Fibroblast of lung (primary cell): Measurements from ENCODE around the gene PYURF. TPM values are rescaled to one million over a fixed set of nuclear protein-coding genes. Genes with fewer than 3 reads are reported as not detected.

Experiments
- DNase-seq, 2 donors: peaks; one replicate each; pipeline versions ENCODE4 v3.0.0 to v3.0.0-alpha.2; 2010; ENCODE audit warnings: low read depth in 2 of 2
- H2AFZ ChIP-seq: 2 replicates; pipeline ENCODE4 v1.5.1; 2012; ENCODE audit warnings: low read length, control low read depth, inconsistent platforms
- H3K27ac ChIP-seq: 2 replicates; pipeline ENCODE4 v1.5.1; 2011; ENCODE audit warnings: low read length, control low read depth; ENCODE audit not compliant: insufficient read depth
- H3K27me3 ChIP-seq: 2 replicates; pipeline ENCODE4 v1.5.1; 2011; ENCODE audit warnings: mild to moderate bottlenecking, low read length; ENCODE audit not compliant: control insufficient read depth, insufficient read depth
- H3K36me3 ChIP-seq: 2 replicates; pipeline ENCODE4 v1.5.1; 2011; ENCODE audit warnings: low read length; ENCODE audit not compliant: control insufficient read depth, insufficient read depth
- H3K4me1 ChIP-seq: 2 replicates; pipeline ENCODE4 v1.5.1; 2011; ENCODE audit warnings: low read length; ENCODE audit not compliant: control insufficient read depth, insufficient read depth; ENCODE audit errors: extremely low read depth
- H3K4me2 ChIP-seq: 2 replicates; pipeline ENCODE4 v1.5.1; 2011; ENCODE audit warnings: low read length, control low read depth; ENCODE audit not compliant: insufficient read depth; ENCODE audit errors: extremely low read depth
- H3K4me3 ChIP-seq, 4 experiments: fragments of 200-600 bp in 1 of 4; sonication (generic) in 1 of 4; replicated peaks in 1 of 4; 2 replicates each; pipeline ENCODE4 v1.5.1; 2011 to 2016; ENCODE audit warnings: low read length in 4 of 4, low read depth in 3 of 4, mild to moderate bottlenecking in 3 of 4, control low read depth in 2 of 4, inconsistent platforms in 1 of 4, mixed read lengths in 1 of 4; ENCODE audit not compliant: insufficient read depth in 1 of 4; ENCODE audit errors: control extremely low read depth in 1 of 4
- H3K79me2 ChIP-seq: 2 replicates; pipeline ENCODE4 v1.5.1; 2012; ENCODE audit warnings: mild to moderate bottlenecking, low read length, inconsistent platforms; ENCODE audit not compliant: control insufficient read depth, insufficient read depth
- H3K9ac ChIP-seq: 2 replicates; pipeline ENCODE4 v1.5.1; 2011; ENCODE audit warnings: mild to moderate bottlenecking, low read length, control low read depth; ENCODE audit not compliant: insufficient read depth
- H3K9me3 ChIP-seq: 2 replicates; pipeline ENCODE4 v1.5.1; 2012; ENCODE audit warnings: low read depth, low read length; ENCODE audit not compliant: control insufficient read depth, insufficient read depth
- H4K20me1 ChIP-seq: 2 replicates; pipeline ENCODE4 v1.5.1; 2011; ENCODE audit warnings: low read length; ENCODE audit not compliant: control insufficient read depth, insufficient read depth; ENCODE audit errors: extremely low read depth
- CTCF ChIP-seq, 2 donors: IDR thresholded peaks in 1 of 2; conservative IDR thresholded peaks in 1 of 2; 1 replicate in 1 of 2; 2 replicates in 1 of 2; pipeline ENCODE4 v1.5.1; 2011 to 2012; ENCODE audit warnings: low read length in 2 of 2, control low read depth in 1 of 2, inconsistent platforms in 1 of 2, low read depth in 1 of 2, mild to moderate bottlenecking in 1 of 2
- EZH2 ChIP-seq: IDR thresholded peaks from 2 replicates; pipeline ENCODE4 v1.5.1; 2012; ENCODE audit warnings: low read length, control low read depth, mild to moderate bottlenecking; ENCODE audit errors: missing control alignments
- polyA minus RNA-seq: library from RNA; depleted of rRNA, polyadenylated mRNA; stranded (reverse); fragments of >200 nt; gene quantifications from 2 replicates; pipeline ENCODE4 v1.2.3, GENCODE V29; 2011; ENCODE audit warnings: low replicate concordance
- polyA plus RNA-seq, 2 donors: library from polyadenylated mRNA; depleted of rRNA in 1 of 2; stranded (reverse) in 1 of 2; unstranded in 1 of 2; fragments of >200 nt; gene quantifications; 2 replicates each; pipeline ENCODE4 v1.2.1, GENCODE V29; 2011 to 2012; ENCODE audit warnings: missing spikeins in 1 of 2
- total RNA-seq: library from RNA; depleted of rRNA; stranded (reverse); fragments of >200 nt; gene quantifications from 2 replicates; pipeline ENCODE4 v1.2.1, GENCODE V29; 2014

Gene PYURF
- total RNA-seq: 98.1 and 102 TPM in 2 replicates
- 82.2 and 91.3 TPM in 2 replicates for polyA plus RNA-seq
- 86.4 and 90.3 TPM in 2 replicates for polyA plus RNA-seq (2012)
- polyA minus RNA-seq: 7.7 and 7.9 TPM in 2 replicates

GRCh38 chr4:88523325-88524129, at the start of gene PYURF:
Gene PYURF (minus strand): TSS chr4:88523776. CDS start chr4:88523700, 76 bp downstream.
- peak; percentile 93 to 95 for DNase-seq
- Histone ChIP-seq H3K4me3 (peak within 1 kb of the TSS; percentile 71 to 98 (median 90)), H3K9ac (peak within 1 kb of the TSS; percentile 88), H3K27ac (peak within 1 kb of the TSS; percentile 88), H3K9me3 (no peaks in the 10 kb centered on the region), H3K27me3 (no peaks in the 10 kb centered on the region), H4K20me1 (no peaks in the 10 kb centered on the region), H3K79me2 (peaks cover 28% of the 10 kb centered on the region), H3K36me3 (peaks cover 2% of the 10 kb centered on the region), H3K4me2 (peak within 1 kb of the TSS; percentile 91), H3K4me1 (peaks cover 9% of the 10 kb centered on the region), H2AFZ (peak within 1 kb of the TSS; percentile 76)
- no peak for TF ChIP-seq EZH2
- no peak for TF ChIP-seq CTCF (conservative IDR thresholded peaks at IDR 0.05 in 1 of 2, IDR thresholded peaks at IDR 0.05 in 1 of 2; ENCODE audit: low read depth in 1 of 2, low read length in 2 of 2)

GRCh38 chr4:88570001-88570400, 46.4 kb upstream of the PYURF start:
- Histone ChIP-seq H3K4me2 (no peak overlapping the region), H3K27me3 (no peaks in the 10 kb centered on the region), H3K9me3 (no peaks in the 10 kb centered on the region), H3K4me3 (no peak overlapping the region), H3K79me2 (no peaks in the 10 kb centered on the region), H4K20me1 (no peaks in the 10 kb centered on the region), H3K27ac (no peak overlapping the region), H3K9ac (no peak overlapping the region), H2AFZ (no peak overlapping the region), H3K36me3 (no peaks in the 10 kb centered on the region), H3K4me1 (peaks cover 15% of the 10 kb centered on the region)
- peak in 1 of 2 donors; percentile 35 for DNase-seq
- no peak for TF ChIP-seq CTCF (conservative IDR thresholded peaks at IDR 0.05 in 1 of 2, IDR thresholded peaks at IDR 0.05 in 1 of 2; ENCODE audit: low read depth in 1 of 2, low read length in 2 of 2)
- TF ChIP-seq EZH2: no peak

- Histone ChIP-seq H3K27ac (no peak overlapping the region), H4K20me1 (no peaks in the 10 kb centered on the region), H3K4me1 (peaks cover 8% of the 10 kb centered on the region), H3K4me2 (no peak overlapping the region), H2AFZ (no peak overlapping the region), H3K4me3 (no peak overlapping the region), H3K27me3 (no peaks in the 10 kb centered on the region), H3K9ac (no peak overlapping the region), H3K36me3 (no peaks in the 10 kb centered on the region), H3K79me2 (no peaks in the 10 kb centered on the region), H3K9me3 (no peaks in the 10 kb centered on the region)
- DNase-seq: no peak
- TF ChIP-seq CTCF (conservative IDR thresholded peaks at IDR 0.05 in 1 of 2, IDR thresholded peaks at IDR 0.05 in 1 of 2; ENCODE audit: low read depth in 1 of 2, low read length in 2 of 2): no peak
- no peak for TF ChIP-seq EZH2
Measured at GRCh38 chr4:88567591-88567990, 44.0 kb upstream of the PYURF start.
